Thyroid gland (tissue), 4 donors: ENCODE results near the gene GUCY1A1.

ENCODE experiments used
- POLR2A ChIP-seq, 2 donors: fragments of 450-650 bp; IDR thresholded peaks; one replicate each; pipeline ENCODE4 v1.6.1; 2017; ENCODE audit warnings: antibody characterized with exemption in 2 of 2, mild to moderate bottlenecking in 2 of 2, moderate library complexity in 1 of 2
- TF ChIP-seq, protein P1 (sequence below), 6 experiments: fragments of 200-600 bp in 3 of 6; fragments of 450-650 bp in 3 of 6; sonication (generic) in 3 of 6; IDR thresholded peaks; one replicate each; pipeline ENCODE4 v1.5.1; 2016 to 2019; ENCODE audit warnings: antibody characterized with exemption in 6 of 6, mild to moderate bottlenecking in 2 of 6, inconsistent platforms in 1 of 6, moderate library complexity in 1 of 6

DNA sequence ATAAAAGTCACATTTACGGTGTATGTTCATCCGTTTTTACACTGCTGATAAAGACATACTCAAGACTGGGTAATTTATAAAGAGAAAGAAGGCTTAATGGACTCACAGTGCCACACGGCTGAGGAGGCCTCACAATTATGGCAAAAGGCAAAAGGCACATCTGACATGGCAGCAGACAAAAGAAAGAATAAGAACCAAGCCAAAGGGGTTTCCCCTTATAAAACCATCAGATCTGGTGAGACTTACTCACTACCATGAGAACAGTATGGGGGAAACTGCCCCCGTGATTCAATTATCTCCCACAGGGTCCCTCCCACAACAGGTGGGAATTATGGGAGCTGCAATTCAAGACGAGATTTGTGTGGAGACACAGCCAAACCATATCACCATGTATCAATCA lies 84.9 kb downstream of the GUCY1A1 start:
- no peak for TF ChIP-seq POLR2A (IDR thresholded peaks at IDR 0.05)
- TF ChIP-seq, protein P1, sequence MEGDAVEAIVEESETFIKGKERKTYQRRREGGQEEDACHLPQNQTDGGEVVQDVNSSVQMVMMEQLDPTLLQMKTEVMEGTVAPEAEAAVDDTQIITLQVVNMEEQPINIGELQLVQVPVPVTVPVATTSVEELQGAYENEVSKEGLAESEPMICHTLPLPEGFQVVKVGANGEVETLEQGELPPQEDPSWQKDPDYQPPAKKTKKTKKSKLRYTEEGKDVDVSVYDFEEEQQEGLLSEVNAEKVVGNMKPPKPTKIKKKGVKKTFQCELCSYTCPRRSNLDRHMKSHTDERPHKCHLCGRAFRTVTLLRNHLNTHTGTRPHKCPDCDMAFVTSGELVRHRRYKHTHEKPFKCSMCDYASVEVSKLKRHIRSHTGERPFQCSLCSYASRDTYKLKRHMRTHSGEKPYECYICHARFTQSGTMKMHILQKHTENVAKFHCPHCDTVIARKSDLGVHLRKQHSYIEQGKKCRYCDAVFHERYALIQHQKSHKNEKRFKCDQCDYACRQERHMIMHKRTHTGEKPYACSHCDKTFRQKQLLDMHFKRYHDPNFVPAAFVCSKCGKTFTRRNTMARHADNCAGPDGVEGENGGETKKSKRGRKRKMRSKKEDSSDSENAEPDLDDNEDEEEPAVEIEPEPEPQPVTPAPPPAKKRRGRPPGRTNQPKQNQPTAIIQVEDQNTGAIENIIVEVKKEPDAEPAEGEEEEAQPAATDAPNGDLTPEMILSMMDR (IDR thresholded peaks at IDR 0.05), result no peak
